SK-N-SH (cell line): ENCODE data around the gene DLL3. TPM values are rescaled to one million over a fixed set of nuclear protein-coding genes. Genes with fewer than 3 reads are reported as not detected.
A peak's percentile ranks its signal among the peaks of the same experiment; 100 is the strongest.

ENCODE experiments used
- CTCF ChIA-PET: fragments of 300-600, 350-600 bp; formaldehyde crosslinking; extraction: SDS; loops from one replicate; lab custom pipeline; 2021; lab: Yijun Ruan, JAX
- POLR2A ChIA-PET: fragments of 350-600 bp; sonication (Branson Sonifier 250); formaldehyde crosslinking; extraction: SDS; loops from one replicate; lab custom pipeline; 2020; ENCODE audit warnings: antibody characterized with exemption, inconsistent platforms; lab: Yijun Ruan, JAX
- DNase-seq: peaks from one replicate; pipeline ENCODE4 v3.0.0; 2012
- H2AFZ ChIP-seq: fragments of 200-600 bp; sonication (generic); 2 replicates; pipeline ENCODE4 v1.8.1; 2016; ENCODE audit warnings: antibody characterized with exemption, mild to moderate bottlenecking, low read depth
- H3F3A ChIP-seq: fragments of 200-600 bp; sonication (generic); replicated peaks from 2 replicates; pipeline ENCODE3; 2016; ENCODE audit warnings: antibody characterized with exemption, mild to moderate bottlenecking; ENCODE audit not compliant: insufficient read depth
- H3K27ac ChIP-seq, 2 experiments: fragments of 200-500 bp in 1 of 2; fragments of 200-600 bp in 1 of 2; sonication (Bioruptor generic) in 1 of 2; sonication (generic), shearing (Covaris generic) in 1 of 2; 2 replicates each; pipeline versions ENCODE4 v1.5.1 to v1.6.1; 2014 to 2016; ENCODE audit warnings: low read depth in 2 of 2, inconsistent platforms in 1 of 2, low read length in 1 of 2, mild to moderate bottlenecking in 1 of 2, mixed read lengths in 1 of 2
- H3K27me3 ChIP-seq: fragments of 200-600 bp; sonication (generic), shearing (Covaris generic); 2 replicates; pipeline ENCODE4 v1.6.1; 2016; ENCODE audit warnings: mixed run types; ENCODE audit not compliant: insufficient read depth
- H3K36me3 ChIP-seq, 2 experiments: fragments of 200-500 bp in 1 of 2; fragments of 200-600 bp in 1 of 2; sonication (Bioruptor generic) in 1 of 2; sonication (generic) in 1 of 2; replicated peaks in 1 of 2; 2 replicates each; pipeline versions ENCODE3 to v1.5.1; 2014 to 2016; ENCODE audit warnings: low read length in 1 of 2, mild to moderate bottlenecking in 1 of 2; ENCODE audit not compliant: insufficient read depth in 2 of 2, control insufficient read depth in 1 of 2
- H3K4me1 ChIP-seq, 2 experiments: fragments of 200-500 bp in 1 of 2; fragments of 200-600 bp in 1 of 2; sonication (Bioruptor generic) in 1 of 2; sonication (generic), shearing (Covaris generic) in 1 of 2; 2 replicates each; pipeline versions ENCODE4 v1.5.1 to v1.6.1; 2014 to 2016; ENCODE audit warnings: low read depth in 1 of 2, low read length in 1 of 2, mixed run types in 1 of 2; ENCODE audit not compliant: insufficient read depth in 2 of 2, control insufficient read depth in 1 of 2
- H3K4me2 ChIP-seq: fragments of 200-600 bp; sonication (generic), shearing (Covaris generic); 2 replicates; pipeline ENCODE4 v1.6.1; 2017; ENCODE audit warnings: mixed run types
- H3K4me3 ChIP-seq, 2 experiments: fragments of 200-500 bp in 1 of 2; fragments of 200-600 bp in 1 of 2; sonication (Bioruptor generic) in 1 of 2; sonication (generic), shearing (Covaris generic) in 1 of 2; 2 replicates each; pipeline versions ENCODE4 v1.5.1 to v1.8.1; 2014 to 2016; ENCODE audit warnings: low read depth in 2 of 2, inconsistent platforms in 1 of 2, low read length in 1 of 2, mild to moderate bottlenecking in 1 of 2, mixed read lengths in 1 of 2, moderate library complexity in 1 of 2
- H3K79me2 ChIP-seq: fragments of 200-600 bp; sonication (generic); 2 replicates; pipeline ENCODE4 v1.8.1; 2017; ENCODE audit warnings: mild to moderate bottlenecking; ENCODE audit not compliant: insufficient read depth
- H3K9ac ChIP-seq: fragments of 200-600 bp; sonication (generic); 2 replicates; pipeline ENCODE4 v1.6.1; 2017; ENCODE audit warnings: mixed run types
- H3K9me2 ChIP-seq: fragments of 200-600 bp; sonication (generic); 2 replicates; pipeline ENCODE4 v1.6.1; 2017; ENCODE audit warnings: mixed run types
- H3K9me3 ChIP-seq: fragments of 200-600 bp; sonication (generic); 2 replicates; pipeline ENCODE4 v1.6.1; 2017; ENCODE audit warnings: mixed run types, mild to moderate bottlenecking, moderate library complexity
- H4K20me1 ChIP-seq: fragments of 200-600 bp; sonication (generic); 2 replicates; pipeline ENCODE4 v1.6.1; 2017; ENCODE audit warnings: mild to moderate bottlenecking, mixed run types; ENCODE audit not compliant: insufficient read depth
- ELF1 ChIP-seq: IDR thresholded peaks from 2 replicates; pipeline ENCODE4 v1.4.0; 2012
- FOSL2 ChIP-seq: IDR thresholded peaks from 2 replicates; pipeline ENCODE4 v1.4.0; 2012; ENCODE audit warnings: low read depth, mild to moderate bottlenecking, moderate library complexity, borderline replicate concordance
- FOXJ3 ChIP-seq: sonication (generic); formaldehyde crosslinking; IDR thresholded peaks from 2 replicates; pipeline ENCODE4 v1.5.1; 2020; ENCODE audit warnings: mild to moderate bottlenecking, missing genetic modification reagents
- GABPA ChIP-seq: IDR thresholded peaks from 2 replicates; pipeline ENCODE4 v1.4.0; 2012; ENCODE audit warnings: low read depth, mild to moderate bottlenecking
- JUND ChIP-seq: IDR thresholded peaks from 2 replicates; pipeline ENCODE4 v1.4.0; 2012
- MEF2A ChIP-seq: IDR thresholded peaks from 2 replicates; pipeline ENCODE4 v1.4.0; 2012; ENCODE audit warnings: low read depth, borderline replicate concordance
- POLR2AphosphoS5 ChIP-seq: IDR thresholded peaks from 2 replicates; pipeline ENCODE4 v1.6.1; 2012; ENCODE audit warnings: low read depth, low read length
- RAD21 ChIP-seq: IDR thresholded peaks from 2 replicates; pipeline ENCODE4 v1.6.1; 2012; ENCODE audit warnings: mild to moderate bottlenecking, low read length
- RCOR1 ChIP-seq: fragments of 150-350 bp; IDR thresholded peaks from 2 replicates; pipeline ENCODE4 v1.6.1; 2017; ENCODE audit warnings: antibody characterized with exemption, low read length
- RXRA ChIP-seq: IDR thresholded peaks from 2 replicates; pipeline ENCODE4 v1.4.0; 2012; ENCODE audit warnings: low read depth, mild to moderate bottlenecking, borderline replicate concordance
- SIN3A ChIP-seq: IDR thresholded peaks from 2 replicates; pipeline ENCODE4 v1.6.1; 2012; ENCODE audit warnings: low read depth, mild to moderate bottlenecking, low read length, moderate library complexity, borderline replicate concordance
- SMC3 ChIP-seq: IDR thresholded peaks from 2 replicates; pipeline ENCODE4 v1.6.1; 2012; ENCODE audit warnings: low read depth, low read length, improper control_type of control experiment
- TCF12 ChIP-seq: IDR thresholded peaks from 2 replicates; pipeline ENCODE4 v1.4.0; 2012
- TEAD4 ChIP-seq: IDR thresholded peaks from 2 replicates; pipeline ENCODE4 v1.4.0; 2012; ENCODE audit warnings: mild to moderate bottlenecking, borderline replicate concordance; ENCODE audit not compliant: insufficient read depth
- WGBS: methylation state at CpG from one replicate; pipeline ENCODE4 v1.1.6; 2017; ENCODE audit warnings: low lambda C conversion rate; 5-methylcytosine and 5-hydroxymethylcytosine counted together
- polyA plus RNA-seq, 3 experiments: library from polyadenylated mRNA; depleted of rRNA; stranded (reverse); fragments of >200 nt; gene quantifications; 2 replicates each; pipeline ENCODE4 v1.2.3, GENCODE V29; 2012
- TF ChIP-seq, protein P1 (sequence below): fragments of 150-350 bp; IDR thresholded peaks from 2 replicates; pipeline ENCODE4 v1.6.1; 2016; ENCODE audit warnings: mild to moderate bottlenecking, low read depth, low read length
- TF ChIP-seq, protein P2 (sequence below): fragments of 200-600 bp; sonication (generic); IDR thresholded peaks from 2 replicates; pipeline ENCODE4 v1.6.1; 2017; ENCODE audit warnings: antibody characterized with exemption, mild to moderate bottlenecking, moderate library complexity

DLL3 gene
- polyA plus RNA-seq, 1 of the 3 experiments (the other 2 are of a cell fraction) = 4.7 TPM

DNA sequence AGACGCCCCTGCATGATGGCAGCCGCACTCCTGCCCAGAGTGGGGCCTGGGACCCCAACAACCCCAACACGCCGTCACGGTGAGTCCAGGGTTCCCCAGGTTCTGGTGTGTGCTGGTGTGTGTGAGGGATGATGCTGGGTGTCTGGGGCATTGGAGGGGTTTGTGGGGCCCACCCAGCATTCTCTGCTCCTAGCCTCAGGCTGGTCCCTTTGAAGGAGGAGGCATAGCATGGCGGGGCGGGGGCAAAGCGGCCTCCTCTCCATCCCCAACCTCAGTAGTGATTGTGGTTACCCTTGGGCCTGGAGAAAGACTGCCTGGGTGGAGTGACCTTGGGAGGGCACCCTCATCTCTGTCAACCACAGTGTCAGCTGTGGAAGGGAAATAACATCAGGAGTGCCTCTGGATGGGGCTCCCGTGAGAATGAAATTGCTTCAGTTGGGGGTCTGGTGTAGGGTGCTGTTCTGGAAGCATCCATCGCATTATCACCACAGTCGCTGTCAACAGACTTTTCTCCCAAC lies 25.2 kb upstream of the DLL3 start:
- Histone ChIP-seq H3K9me2 (no peaks in the 10 kb centered on the region), H3K36me3 (peaks cover 13 to 66% of the 10 kb centered on the region in 2 experiments), H4K20me1 (no peaks in the 10 kb centered on the region), H3K9ac (no peak overlapping the region), H3K27me3 (no peaks in the 10 kb centered on the region), H3K9me3 (no peaks in the 10 kb centered on the region), H2AFZ (no peak overlapping the region), H3K4me1 (no peaks in the 10 kb centered on the region), H3K4me2 (no peak overlapping the region), H3K79me2 (no peaks in the 10 kb centered on the region), H3F3A (peaks cover 13% of the 10 kb centered on the region), H3K27ac (no peak overlapping the region), H3K4me3 (no peak overlapping the region)
- CTCF ChIA-PET = interaction anchor here (0.6 to 5.5 kb wide), 22 partner anchors 8 to 174 kb away, joined by 3 to 96 read pairs (median 6); partner anchors contain the start of genes EID2, EID2B and SELENOV
- 83% methylated on average over 11 of the region's 11 CpGs for WGBS
- no peak for DNase-seq
- POLR2A ChIA-PET = no interaction called here
- TF ChIP-seq MEF2A = no peak
- TF ChIP-seq FOSL2 = no peak
- no peak for TF ChIP-seq ELF1
- no peak for TF ChIP-seq GABPA
- no peak for TF ChIP-seq POLR2AphosphoS5
- no peak for TF ChIP-seq RAD21
- TF ChIP-seq RCOR1 = no peak
- no peak for TF ChIP-seq TEAD4

DNA sequence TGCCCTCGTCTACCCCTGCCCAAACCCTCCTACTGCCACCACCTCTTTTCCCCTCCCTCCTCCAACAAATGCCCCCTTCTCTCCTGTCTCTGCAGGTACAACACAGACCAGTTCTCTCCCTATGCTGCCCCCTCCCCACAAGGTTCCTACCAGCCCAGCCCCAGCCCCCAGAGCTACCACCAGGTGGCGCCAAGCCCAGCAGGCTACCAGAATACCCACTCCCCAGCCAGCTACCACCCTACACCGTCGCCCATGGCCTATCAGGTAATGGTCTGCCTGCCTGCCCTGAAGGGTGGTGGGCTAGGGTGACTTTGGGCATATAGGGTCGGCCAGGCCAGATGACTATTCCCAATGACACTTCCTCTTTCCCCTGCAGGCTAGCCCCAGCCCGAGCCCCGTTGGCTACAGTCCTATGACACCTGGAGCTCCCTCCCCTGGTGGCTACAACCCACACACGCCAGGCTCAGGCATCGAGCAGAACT lies 24.6 kb upstream of the DLL3 start:
- H3K9me3 ChIP-seq = no peaks in the 10 kb centered on the region
- peak; percentile 91 for DNase-seq

More for the DNA sequence above, 24.6 kb upstream of the DLL3 start:
- no peak overlapping the region for H3K4me2 ChIP-seq
- no peak overlapping the region for H3K9ac ChIP-seq
- no peaks in the 10 kb centered on the region for H3K4me1 ChIP-seq
- no peak overlapping the region for H2AFZ ChIP-seq
- no peak overlapping the region for H3K27ac ChIP-seq
- WGBS = 59% methylated on average over 9 of the region's 9 CpGs
- H3K79me2 ChIP-seq = no peaks in the 10 kb centered on the region
- no peaks in the 10 kb centered on the region for H3K9me2 ChIP-seq
- TF ChIP-seq, protein P1, sequence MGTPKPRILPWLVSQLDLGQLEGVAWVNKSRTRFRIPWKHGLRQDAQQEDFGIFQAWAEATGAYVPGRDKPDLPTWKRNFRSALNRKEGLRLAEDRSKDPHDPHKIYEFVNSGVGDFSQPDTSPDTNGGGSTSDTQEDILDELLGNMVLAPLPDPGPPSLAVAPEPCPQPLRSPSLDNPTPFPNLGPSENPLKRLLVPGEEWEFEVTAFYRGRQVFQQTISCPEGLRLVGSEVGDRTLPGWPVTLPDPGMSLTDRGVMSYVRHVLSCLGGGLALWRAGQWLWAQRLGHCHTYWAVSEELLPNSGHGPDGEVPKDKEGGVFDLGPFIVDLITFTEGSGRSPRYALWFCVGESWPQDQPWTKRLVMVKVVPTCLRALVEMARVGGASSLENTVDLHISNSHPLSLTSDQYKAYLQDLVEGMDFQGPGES = no peak
- TF ChIP-seq RAD21 (peak; percentile 55), TCF12 (no peak), GABPA (no peak), SIN3A (no peak), FOXJ3 (no peak), JUND (no peak), RXRA (no peak), SMC3 (peak; percentile 69; the same call in 1 of the 2 replicates)
- TF ChIP-seq, protein P2, sequence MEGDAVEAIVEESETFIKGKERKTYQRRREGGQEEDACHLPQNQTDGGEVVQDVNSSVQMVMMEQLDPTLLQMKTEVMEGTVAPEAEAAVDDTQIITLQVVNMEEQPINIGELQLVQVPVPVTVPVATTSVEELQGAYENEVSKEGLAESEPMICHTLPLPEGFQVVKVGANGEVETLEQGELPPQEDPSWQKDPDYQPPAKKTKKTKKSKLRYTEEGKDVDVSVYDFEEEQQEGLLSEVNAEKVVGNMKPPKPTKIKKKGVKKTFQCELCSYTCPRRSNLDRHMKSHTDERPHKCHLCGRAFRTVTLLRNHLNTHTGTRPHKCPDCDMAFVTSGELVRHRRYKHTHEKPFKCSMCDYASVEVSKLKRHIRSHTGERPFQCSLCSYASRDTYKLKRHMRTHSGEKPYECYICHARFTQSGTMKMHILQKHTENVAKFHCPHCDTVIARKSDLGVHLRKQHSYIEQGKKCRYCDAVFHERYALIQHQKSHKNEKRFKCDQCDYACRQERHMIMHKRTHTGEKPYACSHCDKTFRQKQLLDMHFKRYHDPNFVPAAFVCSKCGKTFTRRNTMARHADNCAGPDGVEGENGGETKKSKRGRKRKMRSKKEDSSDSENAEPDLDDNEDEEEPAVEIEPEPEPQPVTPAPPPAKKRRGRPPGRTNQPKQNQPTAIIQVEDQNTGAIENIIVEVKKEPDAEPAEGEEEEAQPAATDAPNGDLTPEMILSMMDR = peak; percentile 83
- peak overlapping the region in 1 of 2 experiments; percentile 51; a peak in 1 of 4 replicates for H3K4me3 ChIP-seq
- POLR2A ChIA-PET = interaction anchor here (0.7 to 0.8 kb wide), 2 partner anchors 38 to 83 kb away, joined by 3 read pairs; partner anchors contain the start of genes MED29, PAF1 and RPS16
- CTCF ChIA-PET = interaction anchor here (0.6 to 5.5 kb wide), 29 partner anchors 9 to 173 kb away, joined by 3 to 96 read pairs (median 5); partner anchors contain the start of genes EID2, EID2B and SELENOV
- H3K36me3 ChIP-seq = peaks cover 13 to 59% of the 10 kb centered on the region in 2 experiments
- no peaks in the 10 kb centered on the region for H4K20me1 ChIP-seq
- peaks cover 15% of the 10 kb centered on the region for H3F3A ChIP-seq
- H3K27me3 ChIP-seq = no peaks in the 10 kb centered on the region
